Lung (tissue), 12 donors: ENCODE results near the gene MAL. TPM values are rescaled to one million over a fixed set of nuclear protein-coding genes. Genes with fewer than 3 reads are reported as not detected.

Source experiments
- ATAC-seq: fragments of 200-7000 bp; cut with Tn5 transposase; one replicate; pipeline ENCODE4 v1.9.1; 2020; ENCODE audit warnings: moderate number of reproducible peaks; ENCODE audit not compliant: insufficient read depth, low FRiP score
- DNase-seq, 3 donors: peaks; one replicate each; pipeline ENCODE4 v3.0.0-alpha.2; 2013 to 2017
- H3K27ac ChIP-seq, 2 donors: one replicate each; pipeline ENCODE4 v1.5.1; 2013; ENCODE audit warnings: mild to moderate bottlenecking in 2 of 2, moderate library complexity in 2 of 2, control low read depth in 1 of 2, inconsistent platforms in 1 of 2, low read depth in 1 of 2, low read length in 1 of 2
- H3K27me3 ChIP-seq, 3 donors: one replicate each; pipeline ENCODE4 v1.5.1; 2013; ENCODE audit warnings: low read length in 2 of 3; ENCODE audit not compliant: control insufficient read depth in 3 of 3, insufficient read depth in 3 of 3
- H3K36me3 ChIP-seq, 4 donors: one replicate each; pipeline ENCODE4 v1.5.1; 2013; ENCODE audit warnings: low read length in 4 of 4, mild to moderate bottlenecking in 1 of 4, moderate library complexity in 1 of 4; ENCODE audit not compliant: control insufficient read depth in 4 of 4, insufficient read depth in 4 of 4
- H3K4me1 ChIP-seq, 5 donors: one replicate each; pipeline ENCODE4 v1.5.1; 2013; ENCODE audit warnings: low read length in 5 of 5, mild to moderate bottlenecking in 2 of 5, moderate library complexity in 1 of 5; ENCODE audit not compliant: control insufficient read depth in 5 of 5, insufficient read depth in 5 of 5
- H3K4me3 ChIP-seq: one replicate; pipeline ENCODE4 v1.5.1; 2013; ENCODE audit warnings: mild to moderate bottlenecking, control low read depth, moderate library complexity
- H3K9ac ChIP-seq, 2 donors: one replicate each; pipeline ENCODE4 v1.5.1; 2013; ENCODE audit warnings: low read length in 2 of 2, control low read depth in 1 of 2; ENCODE audit not compliant: insufficient read depth in 1 of 2
- H3K9me3 ChIP-seq, 4 donors: one replicate each; pipeline ENCODE4 v1.5.1; 2013; ENCODE audit warnings: low read length in 3 of 4, mild to moderate bottlenecking in 1 of 4, moderate library complexity in 1 of 4; ENCODE audit not compliant: control insufficient read depth in 4 of 4, insufficient read depth in 3 of 4
- CTCF ChIP-seq: IDR thresholded peaks from 2 replicates; pipeline ENCODE4 v1.5.1; 2012; ENCODE audit warnings: mild to moderate bottlenecking; ENCODE audit errors: control extremely low read depth, extremely low read depth
- WGBS, 2 donors: extraction: QIAGEN DNeasy Blood & Tissue Kit; methylation state at CpG; one replicate each; pipeline ENCODE4 v1.1.7; 2013; 5-methylcytosine and 5-hydroxymethylcytosine counted together
- polyA plus RNA-seq, 2 donors: library from polyadenylated mRNA; stranded (reverse); fragments of 200-250 nt; gene quantifications; one replicate each; pipeline ENCODE4 v1.2.1, GENCODE V29; 2013
- total RNA-seq, 2 donors: library from RNA; depleted of rRNA in 1 of 2; stranded (reverse); fragments of >200 nt in 1 of 2; gene quantifications; one replicate each; pipeline ENCODE4 v1.2.1, GENCODE V29; 2014 to 2021
- donor health status: control.
- donor health status: control.
- donor health status: Bipolar disorder and iron deficiency.
- donor health status: healthy.
- donor health status: DM: yes; HTN: yes; CAD: no.

Gene MAL
- total and polyA plus RNA-seq, 4 donors = 1.3 to 19.0 (median 10.5) TPM

- H3K9ac ChIP-seq = no peak overlapping the region
- H3K36me3 ChIP-seq = peaks cover 9 to 21% (median 18%) of the 10 kb centered on the region in 4 donors
- TF ChIP-seq CTCF = no peak
- H3K27me3 ChIP-seq = peaks cover 0 to 10% (median 9%) of the 10 kb centered on the region in 3 donors
- no peak overlapping the region for H3K27ac ChIP-seq
- H3K9me3 ChIP-seq = no peaks in the 10 kb centered on the region
- peaks cover 0 to 2% (median 0%) of the 10 kb centered on the region in 5 donors for H3K4me1 ChIP-seq
- 97 to 98% methylated on average over 2 of the region's 2 CpGs for WGBS, 2 donors
- H3K4me3 ChIP-seq = no peak overlapping the region
- DNase-seq (no peak), ATAC-seq (no peak)
Measured at GRCh38 chr2:95082477-95082876, 57.0 kb downstream of the MAL start.

- Histone ChIP-seq H3K36me3 (peaks cover 22 to 39% (median 29%) of the 10 kb centered on the region in 4 donors), H3K4me3 (no peak overlapping the region), H3K4me1 (no peaks in the 10 kb centered on the region), H3K27ac (no peak overlapping the region), H3K27me3 (no peaks in the 10 kb centered on the region), H3K9me3 (no peaks in the 10 kb centered on the region), H3K9ac (no peak overlapping the region)
- DNase-seq (no peak), ATAC-seq (no peak)
- no peak for TF ChIP-seq CTCF
- WGBS, 2 donors = 96 to 100% methylated on average over 1 of the region's 1 CpG
Measured at GRCh38 chr2:95086017-95086416, 60.5 kb downstream of the MAL start.

- Histone ChIP-seq H3K4me1 (no peaks in the 10 kb centered on the region), H3K27ac (no peak overlapping the region), H3K9me3 (no peaks in the 10 kb centered on the region), H3K9ac (no peak overlapping the region), H3K4me3 (no peak overlapping the region), H3K27me3 (no peaks in the 10 kb centered on the region), H3K36me3 (peaks cover 31 to 47% (median 33%) of the 10 kb centered on the region in 4 donors)
- DNase-seq = no peak
- TF ChIP-seq CTCF = no peak
- ATAC-seq = no peak
- 94 to 96% methylated on average over 5 of the region's 5 CpGs for WGBS, 2 donors
Measured at GRCh38 chr2:95087379-95087778, 61.9 kb downstream of the MAL start.
